ENCODE results near the gene SULT1C2. TPM values are rescaled to one million over a fixed set of nuclear protein-coding genes. Genes with fewer than 3 reads are reported as not detected.

Gene SULT1C2
- total and polyA plus RNA-seq, 10 of the 15 experiments (the other 5 are each of a cell fraction or from before 2014, with no cell fraction given) = 0.03 to 0.07 (median 0.04) TPM; not detected in 7

DNA sequence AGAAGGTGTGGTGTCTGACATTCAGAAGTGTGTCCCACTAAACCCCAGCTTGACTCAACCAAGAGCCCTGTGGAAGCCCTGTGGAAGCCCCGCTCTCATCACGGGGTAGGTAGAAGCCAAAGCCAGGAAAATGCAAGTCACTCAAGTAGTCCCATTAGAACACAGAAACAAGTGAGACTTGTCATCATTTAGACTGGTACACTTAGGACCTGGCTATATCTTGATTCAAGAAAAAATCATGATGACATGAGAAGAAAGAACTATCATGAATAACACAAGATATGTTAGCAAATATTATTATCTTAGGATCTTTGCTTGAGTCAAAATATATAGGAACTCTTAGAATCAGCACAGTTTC lies 60.9 kb downstream of the SULT1C2 start:
- Histone ChIP-seq H3K4me2 (ENCODE audit: control insufficient read depth, insufficient read depth) (no peak overlapping the region), H3K9ac (ENCODE audit: control insufficient read depth, insufficient read depth, low read length) (no peak overlapping the region), H3K9me3 (replicated peaks; ENCODE audit: control insufficient read depth, insufficient read depth, low read length) (no peaks in the 10 kb centered on the region), H3K27me3 (replicated peaks in 1 of 2; ENCODE audit: control insufficient read depth in 2 of 2, insufficient read depth in 2 of 2, low read length in 1 of 2) (peaks cover 0 to 7% of the 10 kb centered on the region in 2 experiments; a peak in 1 of 4 replicates), H3K79me2 (ENCODE audit: control insufficient read depth, insufficient read depth, low read length) (no peaks in the 10 kb centered on the region), H3K4me1 (ENCODE audit: control insufficient read depth, insufficient read depth, low read length) (no peaks in the 10 kb centered on the region), H3K36me3 (ENCODE audit: control insufficient read depth in 2 of 2, insufficient read depth in 2 of 2, low read length in 1 of 2) (no peaks in the 10 kb centered on the region), H3K27ac (ENCODE audit: control insufficient read depth, insufficient read depth) (no peak overlapping the region), H2AFZ (ENCODE audit: control insufficient read depth, low read depth, low read length) (no peak overlapping the region), H4K20me1 (ENCODE audit: control insufficient read depth, insufficient read depth) (no peaks in the 10 kb centered on the region), H3K4me3 (no peak overlapping the region)
- POLR2A ChIA-PET = no interaction called here
- SMC1A ChIA-PET (ENCODE audit: uncharacterized antibody, unreplicated experiment) = interaction anchor here (1.0 kb wide), 1 partner anchor 287 kb away, joined by 4 read pairs; no protein-coding TSS in a partner anchor
- FAIRE-seq (no peak), ATAC-seq (no peak), DNase-seq (ENCODE audit: low read depth, low spot score) (no peak)
- 23% methylated on average over 2 of the region's 2 CpGs for WGBS (ENCODE audit: insufficient coverage, insufficient replicate concordance, low lambda C conversion rate, missing lambda C conversion rate)
- in situ Hi-C loops (cut with MboI) = no loop called here
- RAD21 ChIA-PET (ENCODE audit: unreplicated experiment) = no interaction called here
- CTCF ChIA-PET = interaction anchor here (0.5 to 1.2 kb wide), 2 partner anchors 136 to 234 kb away, joined by 3 to 4 read pairs; no protein-coding TSS in a partner anchor
- intact Hi-C loops (cut with micrococcal nuclease; ENCODE audit: unreplicated experiment) = no loop called here
- TF ChIP-seq, protein P1, sequence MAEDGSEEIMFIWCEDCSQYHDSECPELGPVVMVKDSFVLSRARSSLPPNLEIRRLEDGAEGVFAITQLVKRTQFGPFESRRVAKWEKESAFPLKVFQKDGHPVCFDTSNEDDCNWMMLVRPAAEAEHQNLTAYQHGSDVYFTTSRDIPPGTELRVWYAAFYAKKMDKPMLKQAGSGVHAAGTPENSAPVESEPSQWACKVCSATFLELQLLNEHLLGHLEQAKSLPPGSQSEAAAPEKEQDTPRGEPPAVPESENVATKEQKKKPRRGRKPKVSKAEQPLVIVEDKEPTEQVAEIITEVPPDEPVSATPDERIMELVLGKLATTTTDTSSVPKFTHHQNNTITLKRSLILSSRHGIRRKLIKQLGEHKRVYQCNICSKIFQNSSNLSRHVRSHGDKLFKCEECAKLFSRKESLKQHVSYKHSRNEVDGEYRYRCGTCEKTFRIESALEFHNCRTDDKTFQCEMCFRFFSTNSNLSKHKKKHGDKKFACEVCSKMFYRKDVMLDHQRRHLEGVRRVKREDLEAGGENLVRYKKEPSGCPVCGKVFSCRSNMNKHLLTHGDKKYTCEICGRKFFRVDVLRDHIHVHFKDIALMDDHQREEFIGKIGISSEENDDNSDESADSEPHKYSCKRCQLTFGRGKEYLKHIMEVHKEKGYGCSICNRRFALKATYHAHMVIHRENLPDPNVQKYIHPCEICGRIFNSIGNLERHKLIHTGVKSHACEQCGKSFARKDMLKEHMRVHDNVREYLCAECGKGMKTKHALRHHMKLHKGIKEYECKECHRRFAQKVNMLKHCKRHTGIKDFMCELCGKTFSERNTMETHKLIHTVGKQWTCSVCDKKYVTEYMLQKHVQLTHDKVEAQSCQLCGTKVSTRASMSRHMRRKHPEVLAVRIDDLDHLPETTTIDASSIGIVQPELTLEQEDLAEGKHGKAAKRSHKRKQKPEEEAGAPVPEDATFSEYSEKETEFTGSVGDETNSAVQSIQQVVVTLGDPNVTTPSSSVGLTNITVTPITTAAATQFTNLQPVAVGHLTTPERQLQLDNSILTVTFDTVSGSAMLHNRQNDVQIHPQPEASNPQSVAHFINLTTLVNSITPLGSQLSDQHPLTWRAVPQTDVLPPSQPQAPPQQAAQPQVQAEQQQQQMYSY (CRISPR knock-in tag; IDR thresholded peaks at IDR 0.05) = no peak
- TF ChIP-seq ZNF384 (IDR thresholded peaks at IDR 0.05; ENCODE audit: borderline replicate concordance, low read depth, low read length) (no peak), PAX8 (IDR thresholded peaks at IDR 0.05) (no peak), CHD4 (IDR thresholded peaks at IDR 0.05) (no peak), ESRRA (IDR thresholded peaks at IDR 0.05; ENCODE audit: low read length) (no peak), GABPA (IDR thresholded peaks at IDR 0.05; ENCODE audit: low read depth) (no peak), BCL11A (IDR thresholded peaks at IDR 0.05; ENCODE audit: low read depth, low read length) (no peak)
- TF ChIP-seq, protein P2, sequence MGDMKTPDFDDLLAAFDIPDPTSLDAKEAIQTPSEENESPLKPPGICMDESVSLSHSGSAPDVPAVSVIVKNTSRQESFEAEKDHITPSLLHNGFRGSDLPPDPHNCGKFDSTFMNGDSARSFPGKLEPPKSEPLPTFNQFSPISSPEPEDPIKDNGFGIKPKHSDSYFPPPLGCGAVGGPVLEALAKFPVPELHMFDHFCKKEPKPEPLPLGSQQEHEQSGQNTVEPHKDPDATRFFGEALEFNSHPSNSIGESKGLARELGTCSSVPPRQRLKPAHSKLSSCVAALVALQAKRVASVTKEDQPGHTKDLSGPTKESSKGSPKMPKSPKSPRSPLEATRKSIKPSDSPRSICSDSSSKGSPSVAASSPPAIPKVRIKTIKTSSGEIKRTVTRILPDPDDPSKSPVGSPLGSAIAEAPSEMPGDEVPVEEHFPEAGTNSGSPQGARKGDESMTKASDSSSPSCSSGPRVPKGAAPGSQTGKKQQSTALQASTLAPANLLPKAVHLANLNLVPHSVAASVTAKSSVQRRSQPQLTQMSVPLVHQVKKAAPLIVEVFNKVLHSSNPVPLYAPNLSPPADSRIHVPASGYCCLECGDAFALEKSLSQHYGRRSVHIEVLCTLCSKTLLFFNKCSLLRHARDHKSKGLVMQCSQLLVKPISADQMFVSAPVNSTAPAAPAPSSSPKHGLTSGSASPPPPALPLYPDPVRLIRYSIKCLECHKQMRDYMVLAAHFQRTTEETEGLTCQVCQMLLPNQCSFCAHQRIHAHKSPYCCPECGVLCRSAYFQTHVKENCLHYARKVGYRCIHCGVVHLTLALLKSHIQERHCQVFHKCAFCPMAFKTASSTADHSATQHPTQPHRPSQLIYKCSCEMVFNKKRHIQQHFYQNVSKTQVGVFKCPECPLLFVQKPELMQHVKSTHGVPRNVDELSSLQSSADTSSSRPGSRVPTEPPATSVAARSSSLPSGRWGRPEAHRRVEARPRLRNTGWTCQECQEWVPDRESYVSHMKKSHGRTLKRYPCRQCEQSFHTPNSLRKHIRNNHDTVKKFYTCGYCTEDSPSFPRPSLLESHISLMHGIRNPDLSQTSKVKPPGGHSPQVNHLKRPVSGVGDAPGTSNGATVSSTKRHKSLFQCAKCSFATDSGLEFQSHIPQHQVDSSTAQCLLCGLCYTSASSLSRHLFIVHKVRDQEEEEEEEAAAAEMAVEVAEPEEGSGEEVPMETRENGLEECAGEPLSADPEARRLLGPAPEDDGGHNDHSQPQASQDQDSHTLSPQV (IDR thresholded peaks at IDR 0.05) = no peak
- TF ChIP-seq, protein P3, sequence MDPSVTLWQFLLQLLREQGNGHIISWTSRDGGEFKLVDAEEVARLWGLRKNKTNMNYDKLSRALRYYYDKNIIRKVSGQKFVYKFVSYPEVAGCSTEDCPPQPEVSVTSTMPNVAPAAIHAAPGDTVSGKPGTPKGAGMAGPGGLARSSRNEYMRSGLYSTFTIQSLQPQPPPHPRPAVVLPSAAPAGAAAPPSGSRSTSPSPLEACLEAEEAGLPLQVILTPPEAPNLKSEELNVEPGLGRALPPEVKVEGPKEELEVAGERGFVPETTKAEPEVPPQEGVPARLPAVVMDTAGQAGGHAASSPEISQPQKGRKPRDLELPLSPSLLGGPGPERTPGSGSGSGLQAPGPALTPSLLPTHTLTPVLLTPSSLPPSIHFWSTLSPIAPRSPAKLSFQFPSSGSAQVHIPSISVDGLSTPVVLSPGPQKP (IDR thresholded peaks at IDR 0.05; ENCODE audit: low read depth, low read length) = no peak
- TF ChIP-seq, protein P4, sequence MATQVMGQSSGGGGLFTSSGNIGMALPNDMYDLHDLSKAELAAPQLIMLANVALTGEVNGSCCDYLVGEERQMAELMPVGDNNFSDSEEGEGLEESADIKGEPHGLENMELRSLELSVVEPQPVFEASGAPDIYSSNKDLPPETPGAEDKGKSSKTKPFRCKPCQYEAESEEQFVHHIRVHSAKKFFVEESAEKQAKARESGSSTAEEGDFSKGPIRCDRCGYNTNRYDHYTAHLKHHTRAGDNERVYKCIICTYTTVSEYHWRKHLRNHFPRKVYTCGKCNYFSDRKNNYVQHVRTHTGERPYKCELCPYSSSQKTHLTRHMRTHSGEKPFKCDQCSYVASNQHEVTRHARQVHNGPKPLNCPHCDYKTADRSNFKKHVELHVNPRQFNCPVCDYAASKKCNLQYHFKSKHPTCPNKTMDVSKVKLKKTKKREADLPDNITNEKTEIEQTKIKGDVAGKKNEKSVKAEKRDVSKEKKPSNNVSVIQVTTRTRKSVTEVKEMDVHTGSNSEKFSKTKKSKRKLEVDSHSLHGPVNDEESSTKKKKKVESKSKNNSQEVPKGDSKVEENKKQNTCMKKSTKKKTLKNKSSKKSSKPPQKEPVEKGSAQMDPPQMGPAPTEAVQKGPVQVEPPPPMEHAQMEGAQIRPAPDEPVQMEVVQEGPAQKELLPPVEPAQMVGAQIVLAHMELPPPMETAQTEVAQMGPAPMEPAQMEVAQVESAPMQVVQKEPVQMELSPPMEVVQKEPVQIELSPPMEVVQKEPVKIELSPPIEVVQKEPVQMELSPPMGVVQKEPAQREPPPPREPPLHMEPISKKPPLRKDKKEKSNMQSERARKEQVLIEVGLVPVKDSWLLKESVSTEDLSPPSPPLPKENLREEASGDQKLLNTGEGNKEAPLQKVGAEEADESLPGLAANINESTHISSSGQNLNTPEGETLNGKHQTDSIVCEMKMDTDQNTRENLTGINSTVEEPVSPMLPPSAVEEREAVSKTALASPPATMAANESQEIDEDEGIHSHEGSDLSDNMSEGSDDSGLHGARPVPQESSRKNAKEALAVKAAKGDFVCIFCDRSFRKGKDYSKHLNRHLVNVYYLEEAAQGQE (IDR thresholded peaks at IDR 0.05; ENCODE audit: low read depth, low read length) = no peak
- no TSS peak for BruUV-seq (replicated peaks)
